SK-N-SH (cell line): ENCODE measurements around the gene TUT7. TPM values are rescaled to one million over a fixed set of nuclear protein-coding genes. Genes with fewer than 3 reads are reported as not detected.

Experiments used
- CTCF ChIA-PET: fragments of 300-600, 350-600 bp; formaldehyde crosslinking; extraction: SDS; loops from one replicate; lab custom pipeline; 2021; lab: Yijun Ruan, JAX
- POLR2A ChIA-PET: fragments of 350-600 bp; sonication (Branson Sonifier 250); formaldehyde crosslinking; extraction: SDS; loops from one replicate; lab custom pipeline; 2020; ENCODE audit warnings: antibody characterized with exemption, inconsistent platforms; lab: Yijun Ruan, JAX
- DNase-seq: peaks from one replicate; pipeline ENCODE4 v3.0.0; 2012
- H2AFZ ChIP-seq: fragments of 200-600 bp; sonication (generic); 2 replicates; pipeline ENCODE4 v1.8.1; 2016; ENCODE audit warnings: antibody characterized with exemption, mild to moderate bottlenecking, low read depth
- H3F3A ChIP-seq: fragments of 200-600 bp; sonication (generic); replicated peaks from 2 replicates; pipeline ENCODE3; 2016; ENCODE audit warnings: antibody characterized with exemption, mild to moderate bottlenecking; ENCODE audit not compliant: insufficient read depth
- H3K27ac ChIP-seq, 2 experiments: fragments of 200-500 bp in 1 of 2; fragments of 200-600 bp in 1 of 2; sonication (Bioruptor generic) in 1 of 2; sonication (generic), shearing (Covaris generic) in 1 of 2; 2 replicates each; pipeline versions ENCODE4 v1.5.1 to v1.6.1; 2014 to 2016; ENCODE audit warnings: low read depth in 2 of 2, inconsistent platforms in 1 of 2, low read length in 1 of 2, mild to moderate bottlenecking in 1 of 2, mixed read lengths in 1 of 2
- H3K27me3 ChIP-seq: fragments of 200-600 bp; sonication (generic), shearing (Covaris generic); 2 replicates; pipeline ENCODE4 v1.6.1; 2016; ENCODE audit warnings: mixed run types; ENCODE audit not compliant: insufficient read depth
- H3K36me3 ChIP-seq, 2 experiments: fragments of 200-500 bp in 1 of 2; fragments of 200-600 bp in 1 of 2; sonication (Bioruptor generic) in 1 of 2; sonication (generic) in 1 of 2; replicated peaks in 1 of 2; 2 replicates each; pipeline versions ENCODE3 to v1.5.1; 2014 to 2016; ENCODE audit warnings: low read length in 1 of 2, mild to moderate bottlenecking in 1 of 2; ENCODE audit not compliant: insufficient read depth in 2 of 2, control insufficient read depth in 1 of 2
- H3K4me1 ChIP-seq, 2 experiments: fragments of 200-500 bp in 1 of 2; fragments of 200-600 bp in 1 of 2; sonication (Bioruptor generic) in 1 of 2; sonication (generic), shearing (Covaris generic) in 1 of 2; 2 replicates each; pipeline versions ENCODE4 v1.5.1 to v1.6.1; 2014 to 2016; ENCODE audit warnings: low read depth in 1 of 2, low read length in 1 of 2, mixed run types in 1 of 2; ENCODE audit not compliant: insufficient read depth in 2 of 2, control insufficient read depth in 1 of 2
- H3K4me2 ChIP-seq: fragments of 200-600 bp; sonication (generic), shearing (Covaris generic); 2 replicates; pipeline ENCODE4 v1.6.1; 2017; ENCODE audit warnings: mixed run types
- H3K4me3 ChIP-seq, 2 experiments: fragments of 200-500 bp in 1 of 2; fragments of 200-600 bp in 1 of 2; sonication (Bioruptor generic) in 1 of 2; sonication (generic), shearing (Covaris generic) in 1 of 2; 2 replicates each; pipeline versions ENCODE4 v1.5.1 to v1.8.1; 2014 to 2016; ENCODE audit warnings: low read depth in 2 of 2, inconsistent platforms in 1 of 2, low read length in 1 of 2, mild to moderate bottlenecking in 1 of 2, mixed read lengths in 1 of 2, moderate library complexity in 1 of 2
- H3K79me2 ChIP-seq: fragments of 200-600 bp; sonication (generic); 2 replicates; pipeline ENCODE4 v1.8.1; 2017; ENCODE audit warnings: mild to moderate bottlenecking; ENCODE audit not compliant: insufficient read depth
- H3K9ac ChIP-seq: fragments of 200-600 bp; sonication (generic); 2 replicates; pipeline ENCODE4 v1.6.1; 2017; ENCODE audit warnings: mixed run types
- H3K9me2 ChIP-seq: fragments of 200-600 bp; sonication (generic); 2 replicates; pipeline ENCODE4 v1.6.1; 2017; ENCODE audit warnings: mixed run types
- H3K9me3 ChIP-seq: fragments of 200-600 bp; sonication (generic); 2 replicates; pipeline ENCODE4 v1.6.1; 2017; ENCODE audit warnings: mixed run types, mild to moderate bottlenecking, moderate library complexity
- H4K20me1 ChIP-seq: fragments of 200-600 bp; sonication (generic); 2 replicates; pipeline ENCODE4 v1.6.1; 2017; ENCODE audit warnings: mild to moderate bottlenecking, mixed run types; ENCODE audit not compliant: insufficient read depth
- CHD2 ChIP-seq: fragments of 150-350 bp; IDR thresholded peaks from 2 replicates; pipeline ENCODE4 v1.6.1; 2018; ENCODE audit warnings: low read length; ENCODE audit not compliant: partially characterized antibody
- EP300 ChIP-seq, 2 experiments: IDR thresholded peaks; 2 replicates each; pipeline versions ENCODE4 v1.4.0 to v1.6.1; 2012; ENCODE audit warnings: borderline replicate concordance in 1 of 2, low read depth in 1 of 2, low read length in 1 of 2
- FOXJ3 ChIP-seq: sonication (generic); formaldehyde crosslinking; IDR thresholded peaks from 2 replicates; pipeline ENCODE4 v1.5.1; 2020; ENCODE audit warnings: mild to moderate bottlenecking, missing genetic modification reagents
- FOXM1 ChIP-seq: IDR thresholded peaks from 2 replicates; pipeline ENCODE4 v1.4.0; 2012; ENCODE audit warnings: low read depth, mild to moderate bottlenecking
- MEF2A ChIP-seq: IDR thresholded peaks from 2 replicates; pipeline ENCODE4 v1.4.0; 2012; ENCODE audit warnings: low read depth, borderline replicate concordance
- NFIC ChIP-seq: IDR thresholded peaks from 2 replicates; pipeline ENCODE4 v1.4.0; 2012; ENCODE audit warnings: borderline replicate concordance
- POLR2AphosphoS5 ChIP-seq: IDR thresholded peaks from 2 replicates; pipeline ENCODE4 v1.6.1; 2012; ENCODE audit warnings: low read depth, low read length
- RAD21 ChIP-seq: IDR thresholded peaks from 2 replicates; pipeline ENCODE4 v1.6.1; 2012; ENCODE audit warnings: mild to moderate bottlenecking, low read length
- RFX5 ChIP-seq: IDR thresholded peaks from 2 replicates; pipeline ENCODE4 v1.6.1; 2012; ENCODE audit warnings: mild to moderate bottlenecking, improper control_type of control experiment, low read length
- RXRA ChIP-seq: IDR thresholded peaks from 2 replicates; pipeline ENCODE4 v1.4.0; 2012; ENCODE audit warnings: low read depth, mild to moderate bottlenecking, borderline replicate concordance
- SMC3 ChIP-seq: IDR thresholded peaks from 2 replicates; pipeline ENCODE4 v1.6.1; 2012; ENCODE audit warnings: low read depth, low read length, improper control_type of control experiment
- TAF1 ChIP-seq: IDR thresholded peaks from 2 replicates; pipeline ENCODE4 v1.6.1; 2012; ENCODE audit warnings: low read depth, mild to moderate bottlenecking, low read length, moderate library complexity, borderline replicate concordance
- TCF12 ChIP-seq: IDR thresholded peaks from 2 replicates; pipeline ENCODE4 v1.4.0; 2012
- YY1 ChIP-seq: IDR thresholded peaks from 2 replicates; pipeline ENCODE4 v1.4.0; 2012; ENCODE audit warnings: low read depth, mild to moderate bottlenecking
- WGBS: methylation state at CpG from one replicate; pipeline ENCODE4 v1.1.6; 2017; ENCODE audit warnings: low lambda C conversion rate; 5-methylcytosine and 5-hydroxymethylcytosine counted together
- polyA plus RNA-seq, 3 experiments: library from polyadenylated mRNA; depleted of rRNA; stranded (reverse); fragments of >200 nt; gene quantifications; 2 replicates each; pipeline ENCODE4 v1.2.3, GENCODE V29; 2012
- TF ChIP-seq, protein P1 (sequence below): IDR thresholded peaks from 2 replicates; pipeline ENCODE4 v1.4.0; 2012; ENCODE audit warnings: low read depth, borderline replicate concordance
- TF ChIP-seq, protein P2 (sequence below): fragments of 200-600 bp; sonication (generic); IDR thresholded peaks from 2 replicates; pipeline ENCODE4 v1.6.1; 2017; ENCODE audit warnings: antibody characterized with exemption, mild to moderate bottlenecking, moderate library complexity

Gene TUT7
- polyA plus RNA-seq, 1 of the 3 experiments (the other 2 are of a cell fraction) = 6.7 TPM

DNA sequence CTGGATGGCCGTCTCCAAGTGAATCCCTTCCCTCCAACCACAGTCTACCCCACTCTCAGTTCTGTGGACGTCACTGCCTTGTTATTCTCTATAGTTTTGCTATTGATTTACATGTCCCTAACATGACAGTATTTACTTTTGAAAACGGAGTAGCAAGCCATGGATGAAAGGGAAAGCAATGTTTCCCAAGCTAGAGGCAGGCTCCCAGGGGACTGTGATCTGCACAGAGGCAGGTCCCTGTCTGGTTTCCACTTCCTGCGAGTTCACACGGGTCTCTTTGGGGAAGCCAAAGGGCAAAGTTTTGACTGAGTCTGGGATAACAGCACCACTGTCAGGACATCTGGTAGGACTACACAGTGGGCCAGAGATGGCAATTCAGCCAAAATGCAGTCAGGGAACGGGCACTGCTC, 107.5 kb downstream of the TUT7 start:
- Histone ChIP-seq H3K4me3 (no peak overlapping the region), H3K36me3 (no peaks in the 10 kb centered on the region), H3K27me3 (no peaks in the 10 kb centered on the region), H3K4me1 (no peaks in the 10 kb centered on the region), H3K9ac (no peak overlapping the region), H2AFZ (no peak overlapping the region), H4K20me1 (no peaks in the 10 kb centered on the region), H3K27ac (no peak overlapping the region), H3K79me2 (no peaks in the 10 kb centered on the region), H3K4me2 (no peak overlapping the region), H3K9me3 (no peaks in the 10 kb centered on the region), H3F3A (no peaks in the 10 kb centered on the region), H3K9me2 (no peaks in the 10 kb centered on the region)
- ChIA-PET CTCF (interaction anchor here (1.1 to 2.5 kb wide), 2 partner anchors 8 to 45 kb away, joined by 4 to 9 read pairs; no protein-coding TSS in a partner anchor), POLR2A (no interaction called here)
- TF ChIP-seq NFIC (no peak), TAF1 (no peak), RAD21 (peak; percentile 7; the same call in 1 of the 2 replicates), FOXJ3 (CRISPR knock-in tag) (no peak)
- WGBS = 55% methylated on average over 6 of the region's 6 CpGs
- DNase-seq = no peak

DNA sequence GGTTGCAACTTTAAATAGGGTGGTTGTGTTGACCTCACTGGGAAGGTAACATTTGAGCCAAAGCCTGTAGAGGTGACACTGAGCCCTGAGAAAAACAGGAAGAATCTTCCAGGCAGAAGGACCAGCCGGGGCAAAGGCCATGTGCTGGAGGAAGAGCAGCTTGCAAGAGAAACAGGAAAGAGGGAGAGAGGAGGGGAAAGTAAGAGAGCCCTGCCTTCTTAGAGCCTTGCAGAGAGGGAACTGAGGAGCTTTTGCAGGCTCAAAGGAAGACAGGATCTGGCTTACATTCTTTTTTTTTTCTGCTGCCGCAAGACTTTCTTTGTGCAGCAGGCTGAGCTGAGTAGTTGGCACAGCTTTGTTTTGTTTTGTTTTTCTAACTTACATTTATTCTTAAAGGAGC, 112.1 kb downstream of the TUT7 start:
- Histone ChIP-seq H3K4me2 (no peak overlapping the region), H3K79me2 (no peaks in the 10 kb centered on the region), H3K4me3 (no peak overlapping the region), H3K36me3 (no peaks in the 10 kb centered on the region), H3K9ac (no peak overlapping the region), H3K27ac (no peak overlapping the region), H2AFZ (no peak overlapping the region), H3K9me3 (no peaks in the 10 kb centered on the region), H4K20me1 (no peaks in the 10 kb centered on the region), H3F3A (no peaks in the 10 kb centered on the region), H3K4me1 (no peaks in the 10 kb centered on the region), H3K27me3 (no peaks in the 10 kb centered on the region), H3K9me2 (no peaks in the 10 kb centered on the region)
- ChIA-PET CTCF (interaction anchor here (1.1 to 5.0 kb wide), 2 partner anchors 40 to 172 kb away, joined by 3 to 30 read pairs; no protein-coding TSS in a partner anchor), POLR2A (no interaction called here)
- TF ChIP-seq, protein P1, sequence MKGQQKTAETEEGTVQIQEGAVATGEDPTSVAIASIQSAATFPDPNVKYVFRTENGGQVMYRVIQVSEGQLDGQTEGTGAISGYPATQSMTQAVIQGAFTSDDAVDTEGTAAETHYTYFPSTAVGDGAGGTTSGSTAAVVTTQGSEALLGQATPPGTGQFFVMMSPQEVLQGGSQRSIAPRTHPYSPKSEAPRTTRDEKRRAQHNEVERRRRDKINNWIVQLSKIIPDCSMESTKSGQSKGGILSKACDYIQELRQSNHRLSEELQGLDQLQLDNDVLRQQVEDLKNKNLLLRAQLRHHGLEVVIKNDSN = no peak
- TF ChIP-seq, protein P2, sequence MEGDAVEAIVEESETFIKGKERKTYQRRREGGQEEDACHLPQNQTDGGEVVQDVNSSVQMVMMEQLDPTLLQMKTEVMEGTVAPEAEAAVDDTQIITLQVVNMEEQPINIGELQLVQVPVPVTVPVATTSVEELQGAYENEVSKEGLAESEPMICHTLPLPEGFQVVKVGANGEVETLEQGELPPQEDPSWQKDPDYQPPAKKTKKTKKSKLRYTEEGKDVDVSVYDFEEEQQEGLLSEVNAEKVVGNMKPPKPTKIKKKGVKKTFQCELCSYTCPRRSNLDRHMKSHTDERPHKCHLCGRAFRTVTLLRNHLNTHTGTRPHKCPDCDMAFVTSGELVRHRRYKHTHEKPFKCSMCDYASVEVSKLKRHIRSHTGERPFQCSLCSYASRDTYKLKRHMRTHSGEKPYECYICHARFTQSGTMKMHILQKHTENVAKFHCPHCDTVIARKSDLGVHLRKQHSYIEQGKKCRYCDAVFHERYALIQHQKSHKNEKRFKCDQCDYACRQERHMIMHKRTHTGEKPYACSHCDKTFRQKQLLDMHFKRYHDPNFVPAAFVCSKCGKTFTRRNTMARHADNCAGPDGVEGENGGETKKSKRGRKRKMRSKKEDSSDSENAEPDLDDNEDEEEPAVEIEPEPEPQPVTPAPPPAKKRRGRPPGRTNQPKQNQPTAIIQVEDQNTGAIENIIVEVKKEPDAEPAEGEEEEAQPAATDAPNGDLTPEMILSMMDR = no peak
- TF ChIP-seq POLR2AphosphoS5 = no peak
- no peak for TF ChIP-seq EP300 (IDR thresholded peaks at IDR 0.05; ENCODE audit: borderline replicate concordance in 1 of 2, low read depth in 1 of 2, low read length in 1 of 2)
- no peak for TF ChIP-seq RFX5
- TF ChIP-seq FOXM1 = no peak
- no peak for TF ChIP-seq CHD2
- TF ChIP-seq MEF2A = no peak
- no peak for TF ChIP-seq YY1
- TF ChIP-seq SMC3 = no peak
- no peak for TF ChIP-seq RXRA
- no peak for TF ChIP-seq TCF12
- DNase-seq = no peak
- 86% methylated on average over 2 of the region's 2 CpGs for WGBS
